Astrocyte (in vitro differentiated cells and primary cell): ENCODE measurements around the gene DAZAP1. TPM values are rescaled to one million over a fixed set of nuclear protein-coding genes. Genes with fewer than 3 reads are reported as not detected.
A peak's percentile ranks its signal among the peaks of the same experiment; 100 is the strongest.

Experiments used
- DNase-seq: peaks from one replicate; pipeline ENCODE4 v3.0.0-alpha.2; 2010; ENCODE audit warnings: low read depth
- FAIRE-seq: peaks from 2 replicates; lab custom pipeline; 2011; peaks lifted over from hg19 to GRCh38; lab: Jason Lieb, UNC
- H2AFZ ChIP-seq: 2 replicates; pipeline ENCODE4 v1.6.0; 2012; ENCODE audit warnings: low read depth, low read length, inconsistent platforms
- H3K27ac ChIP-seq: 2 replicates; pipeline ENCODE4 v1.5.1; 2011; ENCODE audit warnings: low read depth, low read length, inconsistent platforms
- H3K27me3 ChIP-seq: 2 replicates; pipeline ENCODE4 v1.6.0; 2011; ENCODE audit warnings: low read length, inconsistent platforms; ENCODE audit not compliant: insufficient read depth
- H3K36me3 ChIP-seq: 2 replicates; pipeline ENCODE4 v1.5.1; 2011; ENCODE audit warnings: low read length, inconsistent platforms; ENCODE audit not compliant: insufficient read depth
- H3K4me1 ChIP-seq: 2 replicates; pipeline ENCODE4 v1.5.1; 2011; ENCODE audit warnings: low read length, inconsistent platforms; ENCODE audit not compliant: insufficient read depth
- H3K4me2 ChIP-seq: 2 replicates; pipeline ENCODE4 v1.6.0; 2012; ENCODE audit warnings: low read length, inconsistent platforms
- H3K4me3 ChIP-seq: 2 replicates; pipeline ENCODE4 v1.5.1; 2011; ENCODE audit warnings: low read depth, mild to moderate bottlenecking, low read length, inconsistent platforms; ENCODE audit not compliant: insufficient read depth
- H3K79me2 ChIP-seq: 2 replicates; pipeline ENCODE4 v1.6.0; 2012; ENCODE audit warnings: mild to moderate bottlenecking, low read length, inconsistent platforms; ENCODE audit not compliant: insufficient read depth
- H3K9ac ChIP-seq: 2 replicates; pipeline ENCODE4 v1.6.0; 2012; ENCODE audit warnings: mild to moderate bottlenecking, low read length, inconsistent platforms
- H3K9me3 ChIP-seq: 2 replicates; pipeline ENCODE4 v1.5.1; 2012; ENCODE audit warnings: low read depth, mild to moderate bottlenecking, low read length, inconsistent platforms; ENCODE audit not compliant: insufficient read depth
- H4K20me1 ChIP-seq: 2 replicates; pipeline ENCODE4 v1.6.0; 2012; ENCODE audit warnings: low read length, inconsistent platforms; ENCODE audit not compliant: insufficient read depth
- H3K27ac Mint-ChIP-seq: one replicate; pipeline ENCODE4 v1.8.0; 2021; ENCODE audit warnings: mild to moderate bottlenecking, mixed read lengths; ENCODE audit not compliant: unreplicated experiment
- H3K27me3 Mint-ChIP-seq: one replicate; pipeline ENCODE4 v1.8.0; 2021; ENCODE audit warnings: low read depth, mixed read lengths; ENCODE audit not compliant: unreplicated experiment
- H3K36me3 Mint-ChIP-seq: one replicate; pipeline ENCODE4 v1.8.0; 2021; ENCODE audit warnings: low read depth, mixed read lengths; ENCODE audit not compliant: unreplicated experiment
- H3K4me1 Mint-ChIP-seq: one replicate; pipeline ENCODE4 v1.8.0; 2021; ENCODE audit warnings: low read depth, mixed read lengths; ENCODE audit not compliant: unreplicated experiment
- H3K4me3 Mint-ChIP-seq: one replicate; pipeline ENCODE4 v1.8.0; 2021; ENCODE audit warnings: mild to moderate bottlenecking, moderate library complexity, mixed read lengths; ENCODE audit not compliant: unreplicated experiment
- H3K9me3 Mint-ChIP-seq: one replicate; pipeline ENCODE4 v1.8.0; 2021; ENCODE audit warnings: mild to moderate bottlenecking, mixed read lengths; ENCODE audit not compliant: unreplicated experiment
- CTCF ChIP-seq: IDR thresholded peaks from 2 replicates; pipeline ENCODE4 v1.5.1; 2011; ENCODE audit warnings: low read depth, mild to moderate bottlenecking, inconsistent platforms, low read length, moderate library complexity; ENCODE audit not compliant: insufficient read depth
- EZH2 ChIP-seq: IDR thresholded peaks from 2 replicates; pipeline ENCODE4 v1.6.1; 2012; ENCODE audit warnings: mild to moderate bottlenecking, low read length, inconsistent platforms; ENCODE audit not compliant: insufficient read depth
- total RNA-seq: library from RNA; stranded (reverse); gene quantifications from 2 replicates; pipeline ENCODE4 v1.2.1, GENCODE V29; 2021

DAZAP1 gene
- total RNA-seq, 1 donor from 2014 or later: 108 TPM

- peak overlapping the region; percentile 67 for H3K4me3 Mint-ChIP-seq
These were observed 8.8 kb downstream of the DAZAP1 start for GRCh38 chr19:1416014-1416841.

GRCh38 chr19:1417145-1417544 lies 9.8 kb downstream of the DAZAP1 start:
- Mint-ChIP-seq H3K4me1 (peaks cover 36% of the 10 kb centered on the region), H3K36me3 (peaks cover 6% of the 10 kb centered on the region), H3K27me3 (no peaks in the 10 kb centered on the region), H3K9me3 (no peaks in the 10 kb centered on the region), H3K27ac (peak overlapping the region; percentile 64), H3K4me3 (no peak overlapping the region)
- Histone ChIP-seq H3K36me3 (peaks cover 27% of the 10 kb centered on the region), H3K4me1 (peaks cover 46% of the 10 kb centered on the region), H4K20me1 (peaks cover 94% of the 10 kb centered on the region), H3K9ac (peak overlapping the region; percentile 82), H3K9me3 (no peaks in the 10 kb centered on the region), H3K4me2 (peak overlapping the region; percentile 82), H3K79me2 (peaks cover 98% of the 10 kb centered on the region), H2AFZ (no peak overlapping the region), H3K27me3 (no peaks in the 10 kb centered on the region), H3K4me3 (no peak overlapping the region), H3K27ac (peak overlapping the region; percentile 95)
- FAIRE-seq (no peak), DNase-seq (peak; percentile 87)
- TF ChIP-seq EZH2 (no peak), CTCF (no peak)

More at GRCh38 chr19:1416014-1416841, 8.8 kb downstream of the DAZAP1 start:
- Histone ChIP-seq H3K27me3 (no peaks in the 10 kb centered on the region), H3K9ac (peak overlapping the region; percentile 82), H3K9me3 (no peaks in the 10 kb centered on the region), H3K27ac (peak overlapping the region; percentile 95), H4K20me1 (peaks cover 95% of the 10 kb centered on the region), H3K36me3 (peaks cover 27% of the 10 kb centered on the region), H3K4me3 (peak overlapping the region; percentile 7), H3K4me2 (peak overlapping the region; percentile 82), H3K79me2 (peaks cover 98% of the 10 kb centered on the region), H3K4me1 (peaks cover 55% of the 10 kb centered on the region), H2AFZ (no peak overlapping the region)
- no peaks in the 10 kb centered on the region for H3K9me3 Mint-ChIP-seq
- TF ChIP-seq EZH2 (no peak), CTCF (no peak)
- FAIRE-seq (no peak), DNase-seq (peak; percentile 40)
- H3K27ac Mint-ChIP-seq: peak overlapping the region; percentile 82
- peaks cover 10% of the 10 kb centered on the region for H3K36me3 Mint-ChIP-seq
- no peaks in the 10 kb centered on the region for H3K27me3 Mint-ChIP-seq
- H3K4me1 Mint-ChIP-seq: peaks cover 43% of the 10 kb centered on the region
